ENCODE measurements around the gene EVX1. TPM values are rescaled to one million over a fixed set of nuclear protein-coding genes. Genes with fewer than 3 reads are reported as not detected.

Gene EVX1
- total RNA-seq, 1 experiment from 2014 or later = not detected

DNA sequence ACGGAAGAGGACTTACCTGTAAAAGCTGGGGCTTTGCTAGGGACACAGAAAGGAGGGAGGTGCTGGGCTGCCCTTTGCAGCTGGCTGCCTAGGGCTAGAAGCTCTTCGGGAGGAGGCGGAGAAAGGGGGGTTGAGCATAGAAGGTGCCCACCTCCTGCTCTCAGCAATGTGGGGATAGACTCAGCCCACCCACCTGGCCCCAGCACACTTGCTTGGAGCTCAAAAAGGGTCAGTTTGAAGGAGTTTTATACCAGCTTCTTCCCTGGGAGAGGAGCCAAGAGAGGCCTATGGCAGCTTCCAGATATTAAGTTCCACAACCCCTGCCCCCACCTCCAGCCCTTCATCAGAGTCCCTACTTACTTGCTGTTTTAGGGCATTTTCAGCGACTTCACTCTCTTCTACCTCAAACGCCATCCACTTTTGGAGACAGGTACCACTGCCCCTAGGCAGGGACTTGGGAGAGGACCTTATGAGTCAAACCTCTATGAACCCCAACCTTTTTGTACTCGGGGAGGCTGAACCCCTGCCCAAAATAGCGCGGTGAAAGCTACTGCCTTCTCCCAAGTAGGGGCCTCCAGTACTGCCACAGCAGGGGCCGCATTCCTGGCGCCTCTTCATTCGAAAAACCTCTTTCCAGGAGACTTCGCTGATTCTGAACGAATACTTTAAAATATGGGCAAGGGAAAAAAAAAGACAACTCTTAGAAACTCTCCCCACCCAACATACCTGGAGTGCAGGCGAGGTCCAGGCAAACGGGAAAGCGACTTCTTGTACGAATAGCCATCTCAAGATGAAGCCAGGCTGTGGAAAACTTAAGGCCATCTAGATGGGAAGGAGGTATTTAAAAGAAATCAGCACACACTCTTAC, 1.2 kb upstream of the EVX1 start:
- Histone ChIP-seq H3K27me3 (ENCODE audit: insufficient read depth, low read length) (peaks cover 99% of the 10 kb centered on the region), H3K27ac (ENCODE audit: insufficient read length, low read depth, low read length) (no peak overlapping the region), H4K20me1 (ENCODE audit: control insufficient read depth, insufficient read depth, insufficient read length) (peaks cover 2% of the 10 kb centered on the region), H4K5ac (ENCODE audit: insufficient read length, low read depth, low read length) (no peak overlapping the region), H2AFZ (ENCODE audit: low read length) (no peak overlapping the region), H3K79me2 (ENCODE audit: insufficient read depth, low read length) (no peaks in the 10 kb centered on the region), H3T11ph (ENCODE audit: low read length) (no peak overlapping the region), H3K23ac (ENCODE audit: insufficient read length, low read depth, low read length) (no peak overlapping the region), H4K8ac (replicated peaks; ENCODE audit: insufficient read length, low read depth, low read length) (no peak overlapping the region), H3K23me2 (ENCODE audit: insufficient read length, low read depth, low read length, poor library complexity, severe bottlenecking) (peaks cover 3% of the 10 kb centered on the region), H3K56ac (ENCODE audit: insufficient read length, low read depth, low read length) (no peak overlapping the region), H3K4me1 (ENCODE audit: insufficient read depth, low read length) (no peaks in the 10 kb centered on the region), H4K91ac (ENCODE audit: insufficient read length, low read depth, low read length) (no peak overlapping the region), H3K9me3 (ENCODE audit: control insufficient read depth, low read depth, low read length) (no peaks in the 10 kb centered on the region), H2AK5ac (ENCODE audit: insufficient read length, low read length) (no peak overlapping the region), H3K4ac (ENCODE audit: low read depth, low read length) (no peak overlapping the region), H2BK5ac (ENCODE audit: insufficient read length, low read length) (no peak overlapping the region), H2BK12ac (ENCODE audit: insufficient read length, low read depth, low read length) (no peak overlapping the region), H3K18ac (ENCODE audit: insufficient read length, low read depth, low read length) (no peak overlapping the region), H3K79me1 (ENCODE audit: insufficient read depth, low read depth, low read length, poor library complexity, severe bottlenecking) (no peaks in the 10 kb centered on the region), H3K4me2 (ENCODE audit: insufficient read depth, insufficient read length, low read length) (no peak overlapping the region), H2BK15ac (ENCODE audit: low read depth, low read length) (no peak overlapping the region), H3K9ac (ENCODE audit: extremely low read depth, insufficient read length, low read length) (no peak overlapping the region), H2BK120ac (ENCODE audit: low read depth, low read length, poor library complexity, severe bottlenecking) (no peak overlapping the region), H3K14ac (ENCODE audit: insufficient read depth, low read length) (no peak overlapping the region), H2BK20ac (ENCODE audit: low read depth, low read length, poor library complexity, severe bottlenecking) (no peak overlapping the region)
- 0 out of 7 replicates have a peak, but pooled peaks cover 0 to 1% (median 0%) of the 10 kb centered on the region in 3 experiments for H3K36me3 Mint-ChIP-seq (ENCODE audit: insufficient read depth in 1 of 3, low read depth in 3 of 3)
- peaks cover 98% of the 10 kb centered on the region for H3K27me3 Mint-ChIP-seq (ENCODE audit: low read depth)
- H3K9me3 Mint-ChIP-seq = peaks cover 2 to 6% of the 10 kb centered on the region in 2 experiments; a peak in 3 of 5 replicates
- peak overlapping the region in 1 of 2 experiments; percentile 27; a peak in 1 of 5 replicates for H3K4me3 Mint-ChIP-seq
- TF ChIP-seq, protein P1, sequence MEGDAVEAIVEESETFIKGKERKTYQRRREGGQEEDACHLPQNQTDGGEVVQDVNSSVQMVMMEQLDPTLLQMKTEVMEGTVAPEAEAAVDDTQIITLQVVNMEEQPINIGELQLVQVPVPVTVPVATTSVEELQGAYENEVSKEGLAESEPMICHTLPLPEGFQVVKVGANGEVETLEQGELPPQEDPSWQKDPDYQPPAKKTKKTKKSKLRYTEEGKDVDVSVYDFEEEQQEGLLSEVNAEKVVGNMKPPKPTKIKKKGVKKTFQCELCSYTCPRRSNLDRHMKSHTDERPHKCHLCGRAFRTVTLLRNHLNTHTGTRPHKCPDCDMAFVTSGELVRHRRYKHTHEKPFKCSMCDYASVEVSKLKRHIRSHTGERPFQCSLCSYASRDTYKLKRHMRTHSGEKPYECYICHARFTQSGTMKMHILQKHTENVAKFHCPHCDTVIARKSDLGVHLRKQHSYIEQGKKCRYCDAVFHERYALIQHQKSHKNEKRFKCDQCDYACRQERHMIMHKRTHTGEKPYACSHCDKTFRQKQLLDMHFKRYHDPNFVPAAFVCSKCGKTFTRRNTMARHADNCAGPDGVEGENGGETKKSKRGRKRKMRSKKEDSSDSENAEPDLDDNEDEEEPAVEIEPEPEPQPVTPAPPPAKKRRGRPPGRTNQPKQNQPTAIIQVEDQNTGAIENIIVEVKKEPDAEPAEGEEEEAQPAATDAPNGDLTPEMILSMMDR (conservative IDR thresholded peaks at IDR 0.05) = no peak
- peak; percentile 62 for DNase-seq
- WGBS (ENCODE audit: extremely low coverage, insufficient read length, low lambda C conversion rate) = no CpG with 5 or more reads among the region's 17 CpGs
- H3K4me1 Mint-ChIP-seq = peaks cover 36 to 56% of the 10 kb centered on the region in 2 experiments
- peak overlapping the region in 1 of 3 experiments; percentile 40; a peak in 1 of 7 replicates for H3K27ac Mint-ChIP-seq
